Breast epithelium (tissue), 4 donors: Measurements from ENCODE around the gene PRPF19. TPM values are rescaled to one million over a fixed set of nuclear protein-coding genes. Genes with fewer than 3 reads are reported as not detected.

Source experiments
- DNase-seq, 2 donors: peaks; one replicate each; pipeline ENCODE4 v3.0.0-alpha.2; 2019; ENCODE audit warnings: low spot score in 2 of 2
- H3K27ac ChIP-seq, 2 donors: fragments of 200-600 bp; sonication (generic) in 1 of 2; one replicate each; pipeline ENCODE4 v1.5.1; 2016 to 2019; ENCODE audit warnings: mild to moderate bottlenecking in 1 of 2
- H3K27me3 ChIP-seq, 2 donors: fragments of 200-600 bp; sonication (generic) in 1 of 2; one replicate each; pipeline versions ENCODE4 v1.5.1 to v1.6.0; 2017 to 2019; ENCODE audit warnings: control low read depth in 1 of 2, mild to moderate bottlenecking in 1 of 2
- H3K36me3 ChIP-seq: fragments of 200-600 bp; one replicate; pipeline ENCODE4 v1.5.1; 2019
- H3K4me1 ChIP-seq, 2 donors: fragments of 200-600 bp; sonication (generic); one replicate each; pipeline ENCODE4 v1.5.1; 2016 to 2019; ENCODE audit warnings: control low read depth in 1 of 2
- H3K4me3 ChIP-seq, 3 donors: fragments of 200-600 bp; sonication (generic); 1 replicate in 2 of 3; 2 replicates in 1 of 3; pipeline ENCODE4 v1.5.1; 2016 to 2019; ENCODE audit warnings: mild to moderate bottlenecking in 3 of 3, moderate library complexity in 2 of 3
- H3K9me3 ChIP-seq, 2 donors: fragments of 200-600 bp; sonication (generic) in 1 of 2; one replicate each; pipeline ENCODE4 v1.5.1; 2016 to 2019; ENCODE audit warnings: control low read depth in 1 of 2
- CTCF ChIP-seq, 3 donors: fragments of 450-650 bp; IDR thresholded peaks; one replicate each; pipeline ENCODE4 v1.5.1; 2016 to 2017; ENCODE audit warnings: antibody characterized with exemption in 3 of 3, mild to moderate bottlenecking in 3 of 3, moderate library complexity in 3 of 3
- POLR2A ChIP-seq: fragments of 450-650 bp; IDR thresholded peaks from one replicate; pipeline ENCODE4 v1.6.1; 2016; ENCODE audit warnings: antibody characterized with exemption, mild to moderate bottlenecking, moderate library complexity
- POLR2AphosphoS5 ChIP-seq, 3 donors: sonication (generic); formaldehyde crosslinking; IDR thresholded peaks; one replicate each; pipeline ENCODE4 v1.6.1; 2017; ENCODE audit warnings: antibody characterized with exemption in 3 of 3
- intact Hi-C: fragments of 100-400 bp; cut with DNase I; formaldehyde crosslinking; loops from one replicate; pipeline ENCODE4 v1.15.1; 2023; ENCODE audit warnings: low total_unique reads
- total RNA-seq, 3 donors: library from RNA; depleted of rRNA; stranded (reverse); fragments of >200 nt; gene quantifications; one replicate each; pipeline ENCODE4 v1.1.0, GENCODE V29; 2016

The PRPF19 gene
- total RNA-seq, 3 donors from 2014 or later, result 56.0 to 82.7 (median 81.3) TPM

GRCh38 chr11:60866911-60867870 is 39.2 kb downstream of the PRPF19 start, which contains the start of gene ZP1:
TSS of gene ZP1 (plus strand) at chr11:60867542. CDS start at chr11:60867562, 20 bp downstream.
- Histone ChIP-seq H3K36me3 (no peaks in the 10 kb centered on the region), H3K4me1 (no peaks in the 10 kb centered on the region), H3K27me3 (no peaks in the 10 kb centered on the region), H3K4me3 (no peak within 1 kb of the TSS), H3K9me3 (no peaks in the 10 kb centered on the region), H3K27ac (no peak within 1 kb of the TSS)
- DNase-seq, result no peak
- no peak for TF ChIP-seq CTCF (IDR thresholded peaks at IDR 0.05)
- TF ChIP-seq POLR2AphosphoS5 (IDR thresholded peaks at IDR 0.05), result no peak
- no peak for TF ChIP-seq POLR2A
- intact Hi-C loops, result no loop called here

DNA sequence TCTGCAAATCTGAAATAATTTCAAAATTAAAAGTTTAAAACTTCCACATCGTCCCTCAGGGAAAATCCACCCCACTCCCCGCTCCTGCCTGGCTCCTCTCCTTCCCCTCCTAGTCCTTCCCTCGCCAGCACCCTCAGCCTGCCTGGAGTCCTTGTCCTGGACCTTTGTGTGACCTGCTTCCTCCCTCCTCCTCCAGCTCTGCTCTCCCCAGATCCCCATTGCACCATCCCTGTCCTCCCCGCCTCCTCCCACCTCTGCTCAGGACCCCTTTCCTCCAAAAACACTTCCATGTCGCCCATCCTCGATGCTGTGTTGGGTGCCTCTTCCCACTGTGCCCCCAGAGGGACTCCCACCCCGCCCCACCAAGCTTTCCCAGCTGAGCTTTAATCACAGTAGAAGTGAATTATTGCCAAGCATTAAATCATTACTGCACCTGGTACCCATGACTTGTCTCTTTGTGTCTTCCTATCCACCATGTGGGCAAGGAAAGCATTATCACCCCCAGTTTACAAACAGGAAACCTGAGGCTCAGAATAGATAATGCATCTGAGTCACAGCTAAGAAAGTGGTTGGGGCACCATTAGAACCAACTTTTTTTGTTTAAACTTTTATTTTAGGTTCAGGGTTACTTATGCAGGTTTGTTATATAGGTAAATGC is 41.4 kb downstream of the PRPF19 start:
- intact Hi-C loops, result no loop called here
- H3K4me3 ChIP-seq, result no peak overlapping the region
- no peaks in the 10 kb centered on the region for H3K4me1 ChIP-seq
- H3K9me3 ChIP-seq, result no peaks in the 10 kb centered on the region
- DNase-seq, result no peak
- no peaks in the 10 kb centered on the region for H3K36me3 ChIP-seq
- no peak for TF ChIP-seq POLR2AphosphoS5 (IDR thresholded peaks at IDR 0.05)
- no peak for TF ChIP-seq CTCF (IDR thresholded peaks at IDR 0.05)
- no peak for TF ChIP-seq POLR2A
- no peak overlapping the region for H3K27ac ChIP-seq
- H3K27me3 ChIP-seq, result no peaks in the 10 kb centered on the region

DNA sequence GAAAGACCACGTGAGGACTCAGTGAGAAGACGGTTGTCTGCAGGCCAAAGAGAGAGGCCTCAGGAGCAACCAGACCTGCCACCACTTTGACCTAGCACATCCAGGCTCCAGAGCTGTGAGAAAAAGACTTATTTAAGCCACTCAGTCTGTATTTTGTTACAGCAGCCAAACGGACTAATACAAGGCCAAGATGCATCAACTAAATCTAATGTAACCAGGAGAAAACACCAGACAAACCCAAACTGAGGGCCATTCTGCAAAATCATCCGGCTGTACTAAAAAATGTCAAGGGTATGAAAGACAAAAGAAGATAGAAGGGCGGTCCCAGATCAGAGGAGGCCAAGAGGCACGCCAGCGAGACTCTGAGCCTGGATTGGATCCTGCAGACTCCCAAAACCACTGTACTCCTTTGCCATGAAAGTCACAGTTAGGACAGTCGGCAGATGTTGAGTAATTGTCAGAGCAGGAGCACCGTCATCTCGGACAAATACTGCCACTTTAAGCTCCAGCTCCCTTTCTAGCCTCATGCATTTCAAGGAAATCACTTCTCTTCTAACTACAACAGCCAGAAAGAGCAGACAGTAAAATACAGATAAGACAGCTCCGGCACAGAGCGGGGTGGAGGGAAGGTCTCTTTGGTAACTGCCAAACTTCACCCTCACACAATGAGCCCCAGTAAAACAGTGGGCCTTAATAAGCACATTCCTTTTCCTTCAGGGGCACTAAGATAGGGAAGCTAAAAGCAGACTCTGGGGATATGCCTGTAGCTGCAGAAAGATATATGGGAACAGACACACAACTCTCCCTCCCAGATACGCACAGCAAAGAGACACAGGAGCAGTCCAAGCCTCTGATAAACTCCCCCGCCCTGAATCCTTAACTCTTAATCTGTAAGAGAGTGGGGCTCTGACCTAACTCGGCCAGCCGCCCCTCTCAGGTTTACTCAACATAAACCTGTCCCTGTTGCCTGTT is 42.5 kb downstream of the PRPF19 start:
- no peaks in the 10 kb centered on the region for H3K9me3 ChIP-seq
- TF ChIP-seq POLR2AphosphoS5 (IDR thresholded peaks at IDR 0.05), result no peak
- no peak for TF ChIP-seq POLR2A
- no peak overlapping the region for H3K27ac ChIP-seq
- no peaks in the 10 kb centered on the region for H3K36me3 ChIP-seq
- no peaks in the 10 kb centered on the region for H3K4me1 ChIP-seq
- no peak for DNase-seq
- intact Hi-C loops, result no loop called here
- H3K27me3 ChIP-seq, result no peaks in the 10 kb centered on the region
- no peak overlapping the region for H3K4me3 ChIP-seq

DNA sequence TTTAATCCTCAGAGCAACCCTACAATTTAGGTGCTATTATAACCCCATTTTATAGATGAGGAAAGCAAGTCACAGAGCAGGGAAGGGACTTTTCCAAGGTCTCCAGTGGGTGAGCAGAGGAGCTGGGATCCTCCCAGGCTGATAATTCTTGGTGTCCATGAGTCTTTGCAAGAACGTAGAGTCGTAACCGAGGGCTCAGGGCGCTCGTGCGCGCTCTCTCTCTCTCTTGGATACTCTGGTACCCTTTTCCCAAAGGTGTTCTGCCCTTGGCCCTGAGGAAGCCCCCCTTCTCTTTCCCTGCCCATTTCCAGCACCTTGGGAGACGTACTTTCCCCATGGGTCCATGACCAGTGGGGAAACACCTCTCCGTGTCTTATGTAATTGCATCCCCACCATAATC is 44.2 kb downstream of the PRPF19 start:
- TF ChIP-seq POLR2AphosphoS5 (IDR thresholded peaks at IDR 0.05) (no peak), POLR2A (no peak), CTCF (IDR thresholded peaks at IDR 0.05) (no peak)
- Histone ChIP-seq H3K9me3 (no peaks in the 10 kb centered on the region), H3K36me3 (no peaks in the 10 kb centered on the region), H3K27ac (no peak overlapping the region), H3K4me3 (no peak overlapping the region), H3K4me1 (no peaks in the 10 kb centered on the region), H3K27me3 (no peaks in the 10 kb centered on the region)
- DNase-seq, result no peak
- intact Hi-C loops, result no loop called here

DNA sequence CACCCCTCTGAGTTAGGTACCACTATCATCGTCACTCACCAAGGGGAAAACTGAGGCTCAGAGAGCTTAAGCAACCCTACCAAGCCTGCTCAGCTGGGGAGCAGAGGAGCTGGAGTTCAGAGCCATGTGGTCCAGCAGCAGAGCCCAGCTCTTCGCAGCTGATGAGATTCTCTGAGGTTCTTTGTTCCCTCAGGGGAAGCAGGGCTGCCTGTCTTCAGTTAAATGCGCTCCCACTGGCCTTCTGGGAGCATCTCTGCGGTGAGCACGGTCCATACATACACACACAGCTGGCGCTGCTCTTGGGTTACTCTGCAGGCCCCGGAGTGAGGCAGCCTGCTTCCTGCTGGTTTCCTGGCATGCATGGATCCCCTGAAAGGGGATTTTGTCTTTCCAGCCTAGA is 45.4 kb downstream of the PRPF19 start:
- Histone ChIP-seq H3K27ac (no peak overlapping the region), H3K4me1 (no peaks in the 10 kb centered on the region), H3K4me3 (no peak overlapping the region), H3K36me3 (no peaks in the 10 kb centered on the region), H3K27me3 (no peaks in the 10 kb centered on the region), H3K9me3 (no peaks in the 10 kb centered on the region)
- intact Hi-C loops, result no loop called here
- TF ChIP-seq POLR2AphosphoS5 (IDR thresholded peaks at IDR 0.05) (no peak), POLR2A (no peak), CTCF (IDR thresholded peaks at IDR 0.05) (no peak)
- no peak for DNase-seq
